HFFc6 (cell line): Measurements from ENCODE around the gene KEL. TPM values are rescaled to one million over a fixed set of nuclear protein-coding genes. Genes with fewer than 3 reads are reported as not detected.

Experiments used
- DNase-seq: peaks from one replicate; pipeline ENCODE4 v3.0.0-alpha.2; 2018
- H3K27ac Mint-ChIP-seq: 2 replicates; pipeline ENCODE4 v1.8.0; 2020; ENCODE audit warnings: mild to moderate bottlenecking, mixed read lengths
- H3K27me3 Mint-ChIP-seq: 2 replicates; pipeline ENCODE4 v1.8.0; 2021; ENCODE audit warnings: mild to moderate bottlenecking, moderate library complexity, mixed read lengths; ENCODE audit not compliant: insufficient read depth
- H3K36me3 Mint-ChIP-seq: 2 replicates; pipeline ENCODE4 v1.8.0; 2021; ENCODE audit warnings: low read depth, mixed read lengths
- H3K4me1 Mint-ChIP-seq: 2 replicates; pipeline ENCODE4 v1.8.0; 2020; ENCODE audit warnings: low read depth, mixed read lengths
- H3K4me3 Mint-ChIP-seq: 2 replicates; pipeline ENCODE4 v1.8.0; 2020; ENCODE audit warnings: mild to moderate bottlenecking, moderate library complexity, mixed read lengths
- H3K9me3 Mint-ChIP-seq: 2 replicates; pipeline ENCODE4 v1.8.0; 2020; ENCODE audit warnings: mild to moderate bottlenecking, mixed read lengths
- CTCF ChIP-seq: fragments of 200-600 bp; sonication (generic); IDR thresholded peaks from 2 replicates; pipeline ENCODE4 v1.5.0; 2021; ENCODE audit warnings: antibody characterized with exemption, mild to moderate bottlenecking
- total RNA-seq, 6 experiments: library from RNA; stranded (reverse); fragmentation: NEBNext Ultra II Directional; extraction: Animal tissue kit (Norgen Biotek cat#: 25700); gene quantifications; 2 replicates in 1 of 6; 3 replicates in 5 of 6; pipeline ENCODE4 v1.2.3, GENCODE V29; 2021

KEL gene
- total RNA-seq, 6 experiments from 2014 or later = not detected

- H3K36me3 Mint-ChIP-seq = no peaks in the 10 kb centered on the region
- no peak overlapping the region for H3K4me3 Mint-ChIP-seq
- H3K27ac Mint-ChIP-seq = no peak overlapping the region
- H3K4me1 Mint-ChIP-seq = no peaks in the 10 kb centered on the region
- TF ChIP-seq CTCF = no peak
- DNase-seq = no peak
- H3K9me3 Mint-ChIP-seq = no peaks in the 10 kb centered on the region; the same call in 1 of the 2 replicates
- H3K27me3 Mint-ChIP-seq = peaks cover 11% of the 10 kb centered on the region; the same call in 1 of the 2 replicates
Measured at GRCh38 chr7:142961595-142961972, 579 bp downstream of the KEL start.

GRCh38 chr7:142960955-142961512 is 1.1 kb downstream of the KEL start:
- DNase-seq = no peak
- peaks cover 11% of the 10 kb centered on the region; the same call in 1 of the 2 replicates for H3K27me3 Mint-ChIP-seq
- no peaks in the 10 kb centered on the region for H3K4me1 Mint-ChIP-seq
- no peak overlapping the region for H3K27ac Mint-ChIP-seq
- H3K9me3 Mint-ChIP-seq = peaks cover under 1% of the 10 kb centered on the region; the same call in 1 of the 2 replicates
- TF ChIP-seq CTCF = no peak
- H3K36me3 Mint-ChIP-seq = no peaks in the 10 kb centered on the region
- H3K4me3 Mint-ChIP-seq = no peak overlapping the region

- no peak for TF ChIP-seq CTCF
- Mint-ChIP-seq H3K4me3 (no peak overlapping the region), H3K27ac (no peak overlapping the region), H3K27me3 (peaks cover 12% of the 10 kb centered on the region; the same call in 1 of the 2 replicates), H3K4me1 (no peaks in the 10 kb centered on the region), H3K9me3 (peaks cover 6% of the 10 kb centered on the region), H3K36me3 (no peaks in the 10 kb centered on the region)
- DNase-seq = no peak
Measured at GRCh38 chr7:142959202-142959601, 3.0 kb downstream of the KEL start.

- Mint-ChIP-seq H3K4me1 (no peaks in the 10 kb centered on the region), H3K4me3 (no peak overlapping the region), H3K36me3 (no peaks in the 10 kb centered on the region), H3K27ac (no peak overlapping the region), H3K9me3 (peaks cover 6% of the 10 kb centered on the region), H3K27me3 (peaks cover 12% of the 10 kb centered on the region; the same call in 1 of the 2 replicates)
- no peak for DNase-seq
- no peak for TF ChIP-seq CTCF
Measured at GRCh38 chr7:142957723-142958122, 4.4 kb downstream of the KEL start.

GRCh38 chr7:142956951-142957623 is 5.1 kb downstream of the KEL start:
- no peak for DNase-seq
- H3K4me1 Mint-ChIP-seq = no peaks in the 10 kb centered on the region
- TF ChIP-seq CTCF = no peak
- no peak overlapping the region for H3K27ac Mint-ChIP-seq
- no peak overlapping the region for H3K4me3 Mint-ChIP-seq
- H3K9me3 Mint-ChIP-seq = peaks cover 6% of the 10 kb centered on the region
- no peaks in the 10 kb centered on the region for H3K36me3 Mint-ChIP-seq
- H3K27me3 Mint-ChIP-seq = peaks cover 10% of the 10 kb centered on the region; the same call in 1 of the 2 replicates
